ENCODE measurements around the gene ELK4. TPM values are rescaled to one million over a fixed set of nuclear protein-coding genes. Genes with fewer than 3 reads are reported as not detected.

The ELK4 gene
- total and polyA plus RNA-seq, 2 of the 13 experiments (the other 11 are each of a cell fraction or from before 2014, with no cell fraction given): 8.3 to 13.1 TPM

DNA sequence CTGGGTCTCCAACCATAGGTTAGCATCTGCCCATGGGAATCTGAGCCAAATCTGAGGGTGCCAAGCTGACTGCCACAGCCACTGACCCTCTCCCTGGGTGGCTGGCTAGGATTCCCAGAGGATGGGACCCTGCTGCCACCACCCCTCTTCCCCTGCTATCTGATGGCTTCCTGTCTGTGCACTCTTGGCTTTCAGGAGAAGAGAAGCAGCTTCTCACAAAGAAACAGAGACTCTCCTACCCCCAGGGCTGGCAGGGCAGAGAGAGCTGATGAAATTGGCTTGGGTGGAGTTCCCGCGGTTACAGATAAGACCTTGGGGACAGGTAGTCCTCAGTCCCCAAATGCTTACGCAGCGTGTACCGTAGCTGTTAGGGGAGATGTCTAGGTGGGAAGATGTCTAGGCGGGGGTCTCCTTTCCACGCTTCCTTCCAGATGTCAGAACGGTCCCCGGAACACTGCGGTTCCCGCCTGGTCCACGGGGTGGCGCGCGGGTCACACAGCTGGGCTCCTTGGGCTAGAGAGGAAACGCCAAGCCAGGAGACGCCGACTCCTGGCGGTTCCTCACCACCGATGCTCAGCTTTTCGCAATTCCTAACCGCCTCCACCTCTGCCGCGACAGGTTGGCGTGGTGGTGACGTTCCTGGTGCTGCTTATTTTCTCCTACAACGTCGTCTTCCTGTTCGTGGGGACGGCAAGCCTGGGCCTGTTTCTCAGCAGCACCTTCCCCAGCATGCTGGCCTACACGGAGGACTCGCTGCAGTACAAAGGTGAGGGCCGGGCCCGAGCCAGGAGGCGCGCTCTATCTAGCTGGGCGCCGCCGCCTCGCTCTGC is 40.1 kb downstream of the ELK4 start (continued):
- TF ChIP-seq PPARG (CRISPR knock-in tag; conservative IDR thresholded peaks at IDR 0.05) (0 out of 2 replicates have a peak, but pooled peaks have one; percentile 35), ZNF543 (CRISPR knock-in tag; IDR thresholded peaks at IDR 0.05) (no peak), ZSCAN21 (CRISPR knock-in tag; IDR thresholded peaks at IDR 0.05; ENCODE audit: borderline replicate concordance) (no peak; the same call in 1 of the 2 replicates), ZNF546 (CRISPR knock-in tag; conservative IDR thresholded peaks at IDR 0.05) (0 out of 2 replicates have a peak, but pooled peaks have one; percentile 40), TGIF2 (CRISPR knock-in tag; IDR thresholded peaks at IDR 0.05) (no peak), ZZZ3 (CRISPR knock-in tag; IDR thresholded peaks at IDR 0.05; ENCODE audit: borderline replicate concordance) (no peak), MIER3 (CRISPR knock-in tag; IDR thresholded peaks at IDR 0.05; ENCODE audit: borderline replicate concordance) (no peak), ZNF460 (CRISPR knock-in tag; IDR thresholded peaks at IDR 0.05; ENCODE audit: borderline replicate concordance) (no peak), ZNF121 (CRISPR knock-in tag; IDR thresholded peaks at IDR 0.05) (peak; percentile 34; the same call in 1 of the 2 replicates), EP300 (IDR thresholded peaks at IDR 0.05; ENCODE audit: low read depth in 2 of 2, low read length in 2 of 2) (no peak), EP300 (CRISPR knock-in tag; IDR thresholded peaks at IDR 0.05; ENCODE audit: borderline replicate concordance) (no peak), ZNF138 (CRISPR knock-in tag; IDR thresholded peaks at IDR 0.05; ENCODE audit: low read depth) (no peak), ZNF605 (CRISPR knock-in tag; IDR thresholded peaks at IDR 0.05) (peak; percentile 74; the same call in 1 of the 2 replicates), ZFX (CRISPR knock-in tag; IDR thresholded peaks at IDR 0.05; ENCODE audit: low read depth) (peak; percentile 96), ZNF776 (CRISPR knock-in tag; IDR thresholded peaks at IDR 0.05) (no peak), DNMT3B (CRISPR knock-in tag; conservative IDR thresholded peaks at IDR 0.05) (no peak), KIAA2018 (CRISPR knock-in tag; IDR thresholded peaks at IDR 0.05; ENCODE audit: borderline replicate concordance) (no peak)
